ENCODE measurements around the gene NETO1.

NETO1 gene

DNA sequence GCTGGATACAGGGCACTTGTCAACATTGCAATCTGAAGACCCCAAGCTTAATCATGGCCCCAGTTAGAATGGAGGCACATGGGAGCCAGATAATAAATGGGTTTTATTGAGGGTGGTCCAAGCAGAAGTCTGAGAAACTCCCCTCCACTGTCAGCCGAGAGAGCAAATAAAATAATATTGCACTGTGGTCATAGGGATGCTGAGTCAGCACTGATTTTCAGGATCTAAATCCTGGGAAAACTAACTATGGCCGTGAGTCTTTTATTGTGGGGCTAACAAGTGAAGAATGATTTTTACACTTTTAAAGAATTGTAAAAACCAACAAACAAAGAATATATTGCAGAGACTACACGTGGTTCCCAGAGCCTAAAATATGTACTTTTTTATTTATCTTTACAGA lies 31.1 kb upstream of the NETO1 start:
- no peaks in the 10 kb centered on the region for H3K9me3 ChIP-seq (ENCODE audit: control insufficient read depth, insufficient read depth, low read depth, low read length)
- no peak for TF ChIP-seq ZNF404 (tag by site-specific recombination; IDR thresholded peaks at IDR 0.05)
- TF ChIP-seq, protein P1, sequence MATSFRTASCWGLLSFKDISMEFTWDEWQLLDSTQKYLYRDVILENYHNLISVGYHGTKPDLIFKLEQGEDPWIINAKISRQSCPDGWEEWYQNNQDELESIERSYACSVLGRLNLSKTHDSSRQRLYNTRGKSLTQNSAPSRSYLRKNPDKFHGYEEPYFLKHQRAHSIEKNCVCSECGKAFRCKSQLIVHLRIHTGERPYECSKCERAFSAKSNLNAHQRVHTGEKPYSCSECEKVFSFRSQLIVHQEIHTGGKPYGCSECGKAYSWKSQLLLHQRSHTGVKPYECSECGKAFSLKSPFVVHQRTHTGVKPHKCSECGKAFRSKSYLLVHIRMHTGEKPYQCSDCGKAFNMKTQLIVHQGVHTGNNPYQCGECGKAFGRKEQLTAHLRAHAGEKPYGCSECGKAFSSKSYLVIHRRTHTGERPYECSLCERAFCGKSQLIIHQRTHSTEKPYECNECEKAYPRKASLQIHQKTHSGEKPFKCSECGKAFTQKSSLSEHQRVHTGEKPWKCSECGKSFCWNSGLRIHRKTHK (tag by site-specific recombination; IDR thresholded peaks at IDR 0.05): no peak
- no peak for TF ChIP-seq ZNF677 (tag by site-specific recombination; IDR thresholded peaks at IDR 0.05)
- no peak for TF ChIP-seq ZNF76 (tag by site-specific recombination; IDR thresholded peaks at IDR 0.05; ENCODE audit: borderline replicate concordance, low read depth)
- no peak for TF ChIP-seq ZFP69B (tag by site-specific recombination; IDR thresholded peaks at IDR 0.05)
- TF ChIP-seq, protein P2, sequence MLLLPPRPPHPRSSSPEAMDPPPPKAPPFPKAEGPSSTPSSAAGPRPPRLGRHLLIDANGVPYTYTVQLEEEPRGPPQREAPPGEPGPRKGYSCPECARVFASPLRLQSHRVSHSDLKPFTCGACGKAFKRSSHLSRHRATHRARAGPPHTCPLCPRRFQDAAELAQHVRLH (tag by site-specific recombination; IDR thresholded peaks at IDR 0.05): no peak
- TF ChIP-seq ZNF202 (tag by site-specific recombination; IDR thresholded peaks at IDR 0.05; ENCODE audit: borderline replicate concordance): no peak
- no peak for TF ChIP-seq ZNF548 (tag by site-specific recombination; IDR thresholded peaks at IDR 0.05)
- no peak for TF ChIP-seq ZXDB (tag by site-specific recombination; IDR thresholded peaks at IDR 0.05)
- TF ChIP-seq PRDM1 (tag by site-specific recombination; IDR thresholded peaks at IDR 0.05): no peak
- TF ChIP-seq ZNF280D (tag by site-specific recombination; IDR thresholded peaks at IDR 0.05): no peak
- no peak for TF ChIP-seq KLF16 (tag by site-specific recombination; IDR thresholded peaks at IDR 0.05)
- no peak for TF ChIP-seq ZNF664 (tag by site-specific recombination; IDR thresholded peaks at IDR 0.05)
- TF ChIP-seq ZNF292 (tag by site-specific recombination; IDR thresholded peaks at IDR 0.05; ENCODE audit: borderline replicate concordance, low read depth): no peak
- no peak overlapping the region for H3K27ac ChIP-seq (ENCODE audit: extremely low read depth, low read depth, low read length)
- ChIA-PET CTCF (no interaction called here), POLR2A (no interaction called here)
- no peaks in the 10 kb centered on the region for H3K4me1 ChIP-seq (ENCODE audit: control insufficient read depth, insufficient read depth, low read length)
- no peak overlapping the region for H3K4me3 ChIP-seq (ENCODE audit: low read depth, low read length)
- H3K36me3 ChIP-seq (ENCODE audit: control insufficient read depth in 2 of 2, insufficient read depth in 1 of 2, low read length in 2 of 2): no peaks in the 10 kb centered on the region

DNA sequence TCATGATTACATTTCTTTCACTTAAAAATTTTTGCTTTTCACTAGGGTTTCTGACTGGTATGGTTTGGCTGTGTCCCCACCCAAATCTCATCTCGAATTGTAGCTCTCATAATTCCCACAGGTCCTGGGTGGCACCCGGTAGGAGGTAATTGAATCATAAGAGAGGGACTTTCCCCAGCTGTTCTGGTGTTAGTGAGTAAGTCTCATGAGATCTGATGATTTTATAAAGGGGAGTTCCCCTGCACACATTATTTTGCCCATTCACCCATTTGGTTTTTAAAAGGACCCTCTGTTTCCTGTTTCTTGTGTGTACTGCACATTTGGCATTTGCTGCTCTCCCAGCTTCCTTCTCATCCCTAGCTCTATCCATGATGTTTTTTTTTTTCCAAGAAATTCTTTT lies 27.8 kb upstream of the NETO1 start:
- H3K27ac ChIP-seq (ENCODE audit: extremely low read depth, low read depth, low read length): no peak overlapping the region
- H3K9me3 ChIP-seq (ENCODE audit: control insufficient read depth, insufficient read depth, low read depth, low read length): no peaks in the 10 kb centered on the region
- H3K4me1 ChIP-seq (ENCODE audit: control insufficient read depth, insufficient read depth, low read length): no peaks in the 10 kb centered on the region
- no peaks in the 10 kb centered on the region for H3K36me3 ChIP-seq (ENCODE audit: control insufficient read depth in 2 of 2, insufficient read depth in 1 of 2, low read length in 2 of 2)
- no peak overlapping the region for H3K4me3 ChIP-seq (ENCODE audit: low read depth, low read length)
- POLR2A ChIA-PET: no interaction called here
- CTCF ChIA-PET: no interaction called here
- TF ChIP-seq ZBTB48 (tag by site-specific recombination; IDR thresholded peaks at IDR 0.05) (no peak), ZNF544 (tag by site-specific recombination; IDR thresholded peaks at IDR 0.05) (no peak), ZNF768 (tag by site-specific recombination; IDR thresholded peaks at IDR 0.05) (no peak), ZBTB21 (tag by site-specific recombination; IDR thresholded peaks at IDR 0.05) (no peak), ZFP37 (tag by site-specific recombination; IDR thresholded peaks at IDR 0.05) (no peak), ELK4 (IDR thresholded peaks at IDR 0.05; ENCODE audit: borderline replicate concordance, low read depth, low read length) (no peak)
- TF ChIP-seq, protein P3, sequence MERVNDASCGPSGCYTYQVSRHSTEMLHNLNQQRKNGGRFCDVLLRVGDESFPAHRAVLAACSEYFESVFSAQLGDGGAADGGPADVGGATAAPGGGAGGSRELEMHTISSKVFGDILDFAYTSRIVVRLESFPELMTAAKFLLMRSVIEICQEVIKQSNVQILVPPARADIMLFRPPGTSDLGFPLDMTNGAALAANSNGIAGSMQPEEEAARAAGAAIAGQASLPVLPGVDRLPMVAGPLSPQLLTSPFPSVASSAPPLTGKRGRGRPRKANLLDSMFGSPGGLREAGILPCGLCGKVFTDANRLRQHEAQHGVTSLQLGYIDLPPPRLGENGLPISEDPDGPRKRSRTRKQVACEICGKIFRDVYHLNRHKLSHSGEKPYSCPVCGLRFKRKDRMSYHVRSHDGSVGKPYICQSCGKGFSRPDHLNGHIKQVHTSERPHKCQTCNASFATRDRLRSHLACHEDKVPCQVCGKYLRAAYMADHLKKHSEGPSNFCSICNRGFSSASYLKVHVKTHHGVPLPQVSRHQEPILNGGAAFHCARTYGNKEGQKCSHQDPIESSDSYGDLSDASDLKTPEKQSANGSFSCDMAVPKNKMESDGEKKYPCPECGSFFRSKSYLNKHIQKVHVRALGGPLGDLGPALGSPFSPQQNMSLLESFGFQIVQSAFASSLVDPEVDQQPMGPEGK (tag by site-specific recombination; IDR thresholded peaks at IDR 0.05): no peak
- TF ChIP-seq, protein P4, sequence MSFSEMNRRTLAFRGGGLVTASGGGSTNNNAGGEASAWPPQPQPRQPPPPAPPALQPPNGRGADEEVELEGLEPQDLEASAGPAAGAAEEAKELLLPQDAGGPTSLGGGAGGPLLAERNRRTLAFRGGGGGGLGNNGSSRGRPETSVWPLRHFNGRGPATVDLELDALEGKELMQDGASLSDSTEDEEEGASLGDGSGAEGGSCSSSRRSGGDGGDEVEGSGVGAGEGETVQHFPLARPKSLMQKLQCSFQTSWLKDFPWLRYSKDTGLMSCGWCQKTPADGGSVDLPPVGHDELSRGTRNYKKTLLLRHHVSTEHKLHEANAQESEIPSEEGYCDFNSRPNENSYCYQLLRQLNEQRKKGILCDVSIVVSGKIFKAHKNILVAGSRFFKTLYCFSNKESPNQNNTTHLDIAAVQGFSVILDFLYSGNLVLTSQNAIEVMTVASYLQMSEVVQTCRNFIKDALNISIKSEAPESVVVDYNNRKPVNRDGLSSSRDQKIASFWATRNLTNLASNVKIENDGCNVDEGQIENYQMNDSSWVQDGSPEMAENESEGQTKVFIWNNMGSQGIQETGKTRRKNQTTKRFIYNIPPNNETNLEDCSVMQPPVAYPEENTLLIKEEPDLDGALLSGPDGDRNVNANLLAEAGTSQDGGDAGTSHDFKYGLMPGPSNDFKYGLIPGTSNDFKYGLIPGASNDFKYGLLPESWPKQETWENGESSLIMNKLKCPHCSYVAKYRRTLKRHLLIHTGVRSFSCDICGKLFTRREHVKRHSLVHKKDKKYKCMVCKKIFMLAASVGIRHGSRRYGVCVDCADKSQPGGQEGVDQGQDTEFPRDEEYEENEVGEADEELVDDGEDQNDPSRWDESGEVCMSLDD (tag by site-specific recombination; IDR thresholded peaks at IDR 0.05): no peak

All from HEK293 (cell line).